Fibroblast of lung (primary cell): ENCODE data around the gene MAN1A1. TPM values are rescaled to one million over a fixed set of nuclear protein-coding genes. Genes with fewer than 3 reads are reported as not detected.

Experiments
- DNase-seq, 2 donors: peaks; one replicate each; pipeline versions ENCODE4 v3.0.0 to v3.0.0-alpha.2; 2010; ENCODE audit warnings: low read depth in 2 of 2
- H2AFZ ChIP-seq: 2 replicates; pipeline ENCODE4 v1.5.1; 2012; ENCODE audit warnings: low read length, control low read depth, inconsistent platforms
- H3K27ac ChIP-seq: 2 replicates; pipeline ENCODE4 v1.5.1; 2011; ENCODE audit warnings: low read length, control low read depth; ENCODE audit not compliant: insufficient read depth
- H3K27me3 ChIP-seq: 2 replicates; pipeline ENCODE4 v1.5.1; 2011; ENCODE audit warnings: mild to moderate bottlenecking, low read length; ENCODE audit not compliant: control insufficient read depth, insufficient read depth
- H3K36me3 ChIP-seq: 2 replicates; pipeline ENCODE4 v1.5.1; 2011; ENCODE audit warnings: low read length; ENCODE audit not compliant: control insufficient read depth, insufficient read depth
- H3K4me1 ChIP-seq: 2 replicates; pipeline ENCODE4 v1.5.1; 2011; ENCODE audit warnings: low read length; ENCODE audit not compliant: control insufficient read depth, insufficient read depth; ENCODE audit errors: extremely low read depth
- H3K4me2 ChIP-seq: 2 replicates; pipeline ENCODE4 v1.5.1; 2011; ENCODE audit warnings: low read length, control low read depth; ENCODE audit not compliant: insufficient read depth; ENCODE audit errors: extremely low read depth
- H3K4me3 ChIP-seq, 4 experiments: fragments of 200-600 bp in 1 of 4; sonication (generic) in 1 of 4; replicated peaks in 1 of 4; 2 replicates each; pipeline ENCODE4 v1.5.1; 2011 to 2016; ENCODE audit warnings: low read length in 4 of 4, low read depth in 3 of 4, mild to moderate bottlenecking in 3 of 4, control low read depth in 2 of 4, inconsistent platforms in 1 of 4, mixed read lengths in 1 of 4; ENCODE audit not compliant: insufficient read depth in 1 of 4; ENCODE audit errors: control extremely low read depth in 1 of 4
- H3K79me2 ChIP-seq: 2 replicates; pipeline ENCODE4 v1.5.1; 2012; ENCODE audit warnings: mild to moderate bottlenecking, low read length, inconsistent platforms; ENCODE audit not compliant: control insufficient read depth, insufficient read depth
- H3K9ac ChIP-seq: 2 replicates; pipeline ENCODE4 v1.5.1; 2011; ENCODE audit warnings: mild to moderate bottlenecking, low read length, control low read depth; ENCODE audit not compliant: insufficient read depth
- H3K9me3 ChIP-seq: 2 replicates; pipeline ENCODE4 v1.5.1; 2012; ENCODE audit warnings: low read depth, low read length; ENCODE audit not compliant: control insufficient read depth, insufficient read depth
- H4K20me1 ChIP-seq: 2 replicates; pipeline ENCODE4 v1.5.1; 2011; ENCODE audit warnings: low read length; ENCODE audit not compliant: control insufficient read depth, insufficient read depth; ENCODE audit errors: extremely low read depth
- CTCF ChIP-seq, 2 donors: IDR thresholded peaks in 1 of 2; conservative IDR thresholded peaks in 1 of 2; 1 replicate in 1 of 2; 2 replicates in 1 of 2; pipeline ENCODE4 v1.5.1; 2011 to 2012; ENCODE audit warnings: low read length in 2 of 2, control low read depth in 1 of 2, inconsistent platforms in 1 of 2, low read depth in 1 of 2, mild to moderate bottlenecking in 1 of 2
- EZH2 ChIP-seq: IDR thresholded peaks from 2 replicates; pipeline ENCODE4 v1.5.1; 2012; ENCODE audit warnings: low read length, control low read depth, mild to moderate bottlenecking; ENCODE audit errors: missing control alignments
- polyA plus RNA-seq, 2 donors: library from polyadenylated mRNA; depleted of rRNA in 1 of 2; stranded (reverse) in 1 of 2; unstranded in 1 of 2; fragments of >200 nt; gene quantifications; 2 replicates each; pipeline ENCODE4 v1.2.1, GENCODE V29; 2011 to 2012; ENCODE audit warnings: missing spikeins in 1 of 2
- total RNA-seq: library from RNA; depleted of rRNA; stranded (reverse); fragments of >200 nt; gene quantifications from 2 replicates; pipeline ENCODE4 v1.2.1, GENCODE V29; 2014

Gene MAN1A1
- total and polyA plus RNA-seq, 2 donors (not counting 1 experiment from before 2014, with no cell fraction given), result 39.5 to 120 TPM

DNA sequence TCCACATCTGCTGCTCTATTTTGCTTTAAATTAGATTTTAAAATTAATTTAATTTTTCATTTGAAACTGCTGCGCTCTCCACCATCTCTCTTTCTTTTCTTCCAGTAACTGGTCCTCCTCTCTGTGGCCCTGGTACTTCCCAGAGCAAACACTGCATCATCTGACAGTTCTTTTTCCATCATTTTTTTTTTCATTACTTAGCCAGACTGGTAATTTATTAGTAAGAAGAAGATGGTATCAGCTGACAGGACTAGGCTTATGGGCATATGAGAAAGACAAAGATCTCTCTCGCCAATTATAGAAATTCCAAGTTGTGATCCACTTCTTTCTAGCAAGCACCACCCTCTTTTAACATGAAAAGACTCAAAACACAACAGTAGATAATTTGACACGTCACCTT lies 197.4 kb downstream of the MAN1A1 start:
- Histone ChIP-seq H3K4me3 (no peak overlapping the region), H3K9ac (no peak overlapping the region), H3K4me1 (peaks cover 11% of the 10 kb centered on the region)

GRCh38 chr6:119148825-119149525 lies 200.6 kb downstream of the MAN1A1 start:
- no peak overlapping the region for H3K9ac ChIP-seq
- peak overlapping the region; percentile 65 for H3K4me2 ChIP-seq
- H3K4me1 ChIP-seq, result peaks cover 13% of the 10 kb centered on the region
- H3K36me3 ChIP-seq, result no peaks in the 10 kb centered on the region
- no peaks in the 10 kb centered on the region for H4K20me1 ChIP-seq
- TF ChIP-seq CTCF (conservative IDR thresholded peaks at IDR 0.05 in 1 of 2, IDR thresholded peaks at IDR 0.05 in 1 of 2; ENCODE audit: low read depth in 1 of 2, low read length in 2 of 2), result no peak
- TF ChIP-seq EZH2, result no peak
- H3K79me2 ChIP-seq, result no peaks in the 10 kb centered on the region
- H2AFZ ChIP-seq, result no peak overlapping the region
- no peaks in the 10 kb centered on the region for H3K27me3 ChIP-seq
- no peaks in the 10 kb centered on the region for H3K9me3 ChIP-seq
- H3K4me3 ChIP-seq, result peak overlapping the region in 1 of 4 experiments; percentile 21
- DNase-seq, result peak in 1 of 2 donors; percentile 84
- H3K27ac ChIP-seq, result no peak overlapping the region

More for the DNA sequence above, 197.4 kb downstream of the MAN1A1 start:
- no peaks in the 10 kb centered on the region for H4K20me1 ChIP-seq
- H3K36me3 ChIP-seq, result no peaks in the 10 kb centered on the region
- DNase-seq, result no peak
- no peaks in the 10 kb centered on the region for H3K9me3 ChIP-seq
- H2AFZ ChIP-seq, result no peak overlapping the region
- H3K27me3 ChIP-seq, result no peaks in the 10 kb centered on the region
- no peak overlapping the region for H3K27ac ChIP-seq
- H3K79me2 ChIP-seq, result no peaks in the 10 kb centered on the region
- no peak overlapping the region for H3K4me2 ChIP-seq
- no peak for TF ChIP-seq EZH2
- TF ChIP-seq CTCF (conservative IDR thresholded peaks at IDR 0.05 in 1 of 2, IDR thresholded peaks at IDR 0.05 in 1 of 2; ENCODE audit: low read depth in 1 of 2, low read length in 2 of 2), result no peak

- peak overlapping the region; percentile 69 for H3K27ac ChIP-seq
- no peak overlapping the region for H3K9ac ChIP-seq
- no peak overlapping the region for H2AFZ ChIP-seq
Measured at GRCh38 chr6:119148098-119148824, 201.3 kb downstream of the MAN1A1 start.

More at GRCh38 chr6:119148098-119148824, 201.3 kb downstream of the MAN1A1 start:
- DNase-seq, result peak; percentile 83 to 92
- H3K36me3 ChIP-seq, result no peaks in the 10 kb centered on the region
- H3K4me3 ChIP-seq, result peak overlapping the region in 1 of 4 experiments; percentile 21
- no peaks in the 10 kb centered on the region for H3K27me3 ChIP-seq
- no peaks in the 10 kb centered on the region for H3K79me2 ChIP-seq
- H3K4me1 ChIP-seq, result peaks cover 13% of the 10 kb centered on the region
- peak overlapping the region; percentile 77 for H3K4me2 ChIP-seq
- no peaks in the 10 kb centered on the region for H3K9me3 ChIP-seq
- TF ChIP-seq EZH2 (no peak), CTCF (conservative IDR thresholded peaks at IDR 0.05 in 1 of 2, IDR thresholded peaks at IDR 0.05 in 1 of 2; ENCODE audit: low read depth in 1 of 2, low read length in 2 of 2) (peak; percentile 63 to 66)
- no peaks in the 10 kb centered on the region for H4K20me1 ChIP-seq
